Osteocyte (in vitro differentiated cells): ENCODE measurements around the gene PLA2G2F. TPM values are rescaled to one million over a fixed set of nuclear protein-coding genes. Genes with fewer than 3 reads are reported as not detected.

Experiments used
- DNase-seq: peaks from one replicate; pipeline ENCODE4 v3.0.0; 2021; ENCODE audit warnings: mixed read lengths; ENCODE audit not compliant: unreplicated experiment; ENCODE audit errors: extremely low spot score
- H3K27ac Mint-ChIP-seq: one replicate; pipeline ENCODE4 v1.8.0; 2021; ENCODE audit warnings: mild to moderate bottlenecking, mixed read lengths; ENCODE audit not compliant: unreplicated experiment
- H3K27me3 Mint-ChIP-seq: one replicate; pipeline ENCODE4 v1.8.0; 2021; ENCODE audit warnings: mixed read lengths; ENCODE audit not compliant: unreplicated experiment
- H3K36me3 Mint-ChIP-seq: one replicate; pipeline ENCODE4 v1.8.0; 2021; ENCODE audit warnings: mixed read lengths; ENCODE audit not compliant: unreplicated experiment
- H3K4me1 Mint-ChIP-seq: one replicate; pipeline ENCODE4 v1.8.0; 2021; ENCODE audit warnings: mixed read lengths; ENCODE audit not compliant: unreplicated experiment
- H3K4me3 Mint-ChIP-seq: one replicate; pipeline ENCODE4 v1.8.0; 2021; ENCODE audit warnings: mild to moderate bottlenecking, moderate library complexity, mixed read lengths; ENCODE audit not compliant: unreplicated experiment
- H3K9me3 Mint-ChIP-seq: one replicate; pipeline ENCODE4 v1.8.0; 2021; ENCODE audit warnings: mixed read lengths; ENCODE audit not compliant: unreplicated experiment
- total RNA-seq: library from RNA; stranded (reverse); gene quantifications from 2 replicates; pipeline ENCODE4 v1.2.1, GENCODE V29; 2021
- TF ChIP-seq, protein P1 (sequence below): fragments of 200-600 bp; sonication (generic); IDR thresholded peaks from 2 replicates; pipeline ENCODE4 v1.5.0; 2021; ENCODE audit warnings: antibody characterized with exemption, mild to moderate bottlenecking, moderate library complexity

PLA2G2F gene
- total RNA-seq, 1 donor from 2014 or later = not detected

DNA sequence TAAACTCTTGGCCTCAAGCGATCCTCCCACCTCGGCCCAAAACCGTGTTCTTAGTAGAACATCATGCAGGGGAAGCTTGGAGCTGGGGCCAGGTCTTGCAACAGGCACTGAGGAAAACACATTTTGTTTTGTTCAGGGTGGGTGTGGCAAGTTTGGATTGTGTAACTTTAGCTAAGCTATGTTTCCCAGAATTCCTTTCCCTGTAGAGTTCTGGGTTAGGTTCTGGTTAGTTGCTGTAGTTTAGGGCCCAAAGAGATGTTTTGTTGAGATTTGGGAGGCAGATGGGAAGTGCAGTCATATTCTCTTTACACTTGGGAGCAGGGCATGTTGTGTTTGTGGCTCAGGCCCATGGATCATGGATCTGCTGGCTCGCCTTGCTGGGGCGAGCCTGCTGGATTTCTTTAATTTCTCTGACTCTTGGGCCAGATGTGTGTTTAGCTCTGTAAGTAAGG lies 45.2 kb upstream of the PLA2G2F start:
- no peaks in the 10 kb centered on the region for H3K27me3 Mint-ChIP-seq
- no peaks in the 10 kb centered on the region for H3K9me3 Mint-ChIP-seq
- DNase-seq = no peak

GRCh38 chr1:20095564-20096434 lies 43.3 kb upstream of the PLA2G2F start:
- no peaks in the 10 kb centered on the region for H3K36me3 Mint-ChIP-seq
- H3K27me3 Mint-ChIP-seq = no peaks in the 10 kb centered on the region
- no peaks in the 10 kb centered on the region for H3K9me3 Mint-ChIP-seq
- TF ChIP-seq, protein P1, sequence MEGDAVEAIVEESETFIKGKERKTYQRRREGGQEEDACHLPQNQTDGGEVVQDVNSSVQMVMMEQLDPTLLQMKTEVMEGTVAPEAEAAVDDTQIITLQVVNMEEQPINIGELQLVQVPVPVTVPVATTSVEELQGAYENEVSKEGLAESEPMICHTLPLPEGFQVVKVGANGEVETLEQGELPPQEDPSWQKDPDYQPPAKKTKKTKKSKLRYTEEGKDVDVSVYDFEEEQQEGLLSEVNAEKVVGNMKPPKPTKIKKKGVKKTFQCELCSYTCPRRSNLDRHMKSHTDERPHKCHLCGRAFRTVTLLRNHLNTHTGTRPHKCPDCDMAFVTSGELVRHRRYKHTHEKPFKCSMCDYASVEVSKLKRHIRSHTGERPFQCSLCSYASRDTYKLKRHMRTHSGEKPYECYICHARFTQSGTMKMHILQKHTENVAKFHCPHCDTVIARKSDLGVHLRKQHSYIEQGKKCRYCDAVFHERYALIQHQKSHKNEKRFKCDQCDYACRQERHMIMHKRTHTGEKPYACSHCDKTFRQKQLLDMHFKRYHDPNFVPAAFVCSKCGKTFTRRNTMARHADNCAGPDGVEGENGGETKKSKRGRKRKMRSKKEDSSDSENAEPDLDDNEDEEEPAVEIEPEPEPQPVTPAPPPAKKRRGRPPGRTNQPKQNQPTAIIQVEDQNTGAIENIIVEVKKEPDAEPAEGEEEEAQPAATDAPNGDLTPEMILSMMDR = no peak
- H3K27ac Mint-ChIP-seq = no peak overlapping the region
- no peak overlapping the region for H3K4me3 Mint-ChIP-seq
- no peaks in the 10 kb centered on the region for H3K4me1 Mint-ChIP-seq
- no peak for DNase-seq

More for the DNA sequence above, 45.2 kb upstream of the PLA2G2F start:
- Mint-ChIP-seq H3K4me1 (no peaks in the 10 kb centered on the region), H3K27ac (no peak overlapping the region), H3K36me3 (no peaks in the 10 kb centered on the region), H3K4me3 (no peak overlapping the region)
- TF ChIP-seq, protein P1 = no peak

GRCh38 chr1:20096840-20097447 lies 42.2 kb upstream of the PLA2G2F start:
- Mint-ChIP-seq H3K27me3 (peaks cover 2% of the 10 kb centered on the region), H3K4me1 (no peaks in the 10 kb centered on the region), H3K4me3 (no peak overlapping the region), H3K9me3 (no peaks in the 10 kb centered on the region), H3K36me3 (no peaks in the 10 kb centered on the region), H3K27ac (no peak overlapping the region)
- DNase-seq = no peak
- TF ChIP-seq, protein P1 = no peak

GRCh38 chr1:20099533-20099932 lies 39.6 kb upstream of the PLA2G2F start:
- TF ChIP-seq, protein P1 = no peak
- no peak overlapping the region for H3K27ac Mint-ChIP-seq
- H3K4me1 Mint-ChIP-seq = no peaks in the 10 kb centered on the region
- no peaks in the 10 kb centered on the region for H3K36me3 Mint-ChIP-seq
- peaks cover 7% of the 10 kb centered on the region for H3K27me3 Mint-ChIP-seq
- H3K4me3 Mint-ChIP-seq = no peak overlapping the region
- no peak for DNase-seq
- no peaks in the 10 kb centered on the region for H3K9me3 Mint-ChIP-seq
